ENCODE results near the gene GRK5. TPM values are rescaled to one million over a fixed set of nuclear protein-coding genes. Genes with fewer than 3 reads are reported as not detected.

The GRK5 gene
- total RNA-seq, 3 donors from 2014 or later (not counting 1 experiment from before 2014, with no cell fraction given) = 37.6 to 54.3 (median 47.9) TPM

DNA sequence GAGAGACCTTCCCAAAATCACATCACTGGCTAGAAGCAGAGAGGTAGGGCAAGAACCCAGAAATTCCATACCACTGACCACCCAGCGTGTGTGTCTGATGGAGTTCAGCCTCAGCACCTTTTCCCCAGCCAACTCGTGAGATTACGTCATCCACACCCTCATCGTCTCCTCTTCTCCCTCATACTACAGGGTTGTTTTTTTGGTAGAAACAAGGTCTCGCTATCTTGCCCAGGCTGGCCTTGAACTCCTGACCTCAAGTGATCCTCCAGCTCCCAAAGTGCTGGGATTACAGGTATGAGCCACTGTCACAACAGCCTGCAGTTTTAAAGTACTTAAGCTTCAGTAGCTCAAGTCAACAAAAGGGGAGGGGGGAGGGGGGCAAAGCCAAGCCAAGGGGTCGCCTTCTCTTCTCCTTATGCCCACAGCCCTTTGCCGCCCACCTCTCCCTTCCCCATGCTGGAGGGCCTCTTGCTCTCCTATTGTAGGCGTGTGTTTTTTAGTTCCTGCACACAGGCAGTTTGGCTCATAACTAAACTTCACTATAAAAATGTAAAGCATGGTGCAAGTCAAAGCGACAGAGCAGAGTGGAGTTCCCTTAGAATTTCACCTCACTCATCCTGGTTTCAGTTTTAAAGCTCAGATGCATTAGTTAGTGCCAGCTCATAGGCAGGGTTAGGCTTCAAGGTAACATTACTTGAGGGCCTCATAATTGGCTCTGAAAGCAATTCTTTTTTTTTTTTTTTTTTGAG is 23.5 kb upstream of the GRK5 start:
- no peak for DNase-seq

DNA sequence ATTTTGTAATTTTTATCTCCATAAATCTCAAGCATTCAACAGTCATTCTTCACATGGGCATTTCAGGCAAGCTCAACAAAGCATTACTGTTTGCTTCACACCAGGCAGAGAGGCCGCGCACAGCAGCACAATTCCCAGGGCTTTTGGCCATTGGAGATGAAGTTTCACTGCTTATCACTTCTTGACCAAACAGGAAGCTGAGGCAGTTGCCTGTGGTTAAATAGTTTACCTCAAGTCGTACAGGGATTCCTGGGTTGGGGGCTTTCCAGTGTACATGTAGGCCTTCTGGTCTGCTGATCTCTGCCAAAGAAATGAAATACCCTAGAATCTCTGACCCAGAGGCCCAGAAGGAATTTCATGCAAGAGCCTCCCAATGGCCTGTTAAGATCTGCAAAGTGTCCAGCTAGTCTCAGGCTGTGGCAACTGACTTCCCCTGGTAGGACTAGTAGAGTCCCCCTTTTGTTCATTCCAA is 17.5 kb upstream of the GRK5 start:
- H3K27me3 Mint-ChIP-seq (ENCODE audit: low read depth in 2 of 2) = peaks cover 0 to 12% of the 10 kb centered on the region in 2 donors
- WGBS (ENCODE audit: insufficient coverage) = 9% methylated on average over 3 of the region's 3 CpGs
- intact Hi-C loops (cut with micrococcal nuclease) = no loop called here
- no peaks in the 10 kb centered on the region for H3K9me3 Mint-ChIP-seq
- no peaks in the 10 kb centered on the region for H3K36me3 Mint-ChIP-seq
- H3K27ac ChIP-seq (ENCODE audit: low read length) = no peak overlapping the region
- TF ChIP-seq, protein P1, sequence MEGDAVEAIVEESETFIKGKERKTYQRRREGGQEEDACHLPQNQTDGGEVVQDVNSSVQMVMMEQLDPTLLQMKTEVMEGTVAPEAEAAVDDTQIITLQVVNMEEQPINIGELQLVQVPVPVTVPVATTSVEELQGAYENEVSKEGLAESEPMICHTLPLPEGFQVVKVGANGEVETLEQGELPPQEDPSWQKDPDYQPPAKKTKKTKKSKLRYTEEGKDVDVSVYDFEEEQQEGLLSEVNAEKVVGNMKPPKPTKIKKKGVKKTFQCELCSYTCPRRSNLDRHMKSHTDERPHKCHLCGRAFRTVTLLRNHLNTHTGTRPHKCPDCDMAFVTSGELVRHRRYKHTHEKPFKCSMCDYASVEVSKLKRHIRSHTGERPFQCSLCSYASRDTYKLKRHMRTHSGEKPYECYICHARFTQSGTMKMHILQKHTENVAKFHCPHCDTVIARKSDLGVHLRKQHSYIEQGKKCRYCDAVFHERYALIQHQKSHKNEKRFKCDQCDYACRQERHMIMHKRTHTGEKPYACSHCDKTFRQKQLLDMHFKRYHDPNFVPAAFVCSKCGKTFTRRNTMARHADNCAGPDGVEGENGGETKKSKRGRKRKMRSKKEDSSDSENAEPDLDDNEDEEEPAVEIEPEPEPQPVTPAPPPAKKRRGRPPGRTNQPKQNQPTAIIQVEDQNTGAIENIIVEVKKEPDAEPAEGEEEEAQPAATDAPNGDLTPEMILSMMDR (IDR thresholded peaks at IDR 0.05) = no peak
- no peaks in the 10 kb centered on the region for H3K36me3 ChIP-seq (ENCODE audit: control insufficient read depth, insufficient read depth, low read length)
- ATAC-seq (peak; percentile 30 to 92 (median 53)), DNase-seq (peak in 1 of 2 donors; percentile 49)
- no peak overlapping the region for H3K4me3 ChIP-seq (ENCODE audit: low read length)
- H3K4me1 ChIP-seq (ENCODE audit: control insufficient read depth, insufficient read depth, low read length) = peaks cover 14% of the 10 kb centered on the region
- peaks cover 10 to 12% of the 10 kb centered on the region in 2 donors for H3K4me1 Mint-ChIP-seq
- H3K9me3 ChIP-seq (ENCODE audit: control insufficient read depth, insufficient read depth, low read length) = no peaks in the 10 kb centered on the region
- no peak overlapping the region for H3K4me3 Mint-ChIP-seq
- no peaks in the 10 kb centered on the region for H3K27me3 ChIP-seq (ENCODE audit: control insufficient read depth, insufficient read depth, low read length)
- peak overlapping the region in 1 of 2 donors; percentile 18 for H3K27ac Mint-ChIP-seq

More for the DNA sequence above, 23.5 kb upstream of the GRK5 start:
- Histone ChIP-seq H3K4me3 (ENCODE audit: low read length) (no peak overlapping the region), H3K4me1 (ENCODE audit: control insufficient read depth, insufficient read depth, low read length) (peaks cover 7% of the 10 kb centered on the region), H3K27ac (ENCODE audit: low read length) (no peak overlapping the region), H3K9me3 (ENCODE audit: control insufficient read depth, insufficient read depth, low read length) (no peaks in the 10 kb centered on the region), H3K27me3 (ENCODE audit: control insufficient read depth, insufficient read depth, low read length) (no peaks in the 10 kb centered on the region), H3K36me3 (ENCODE audit: control insufficient read depth, insufficient read depth, low read length) (no peaks in the 10 kb centered on the region)
- Mint-ChIP-seq H3K9me3 (no peaks in the 10 kb centered on the region), H3K4me1 (no peaks in the 10 kb centered on the region), H3K27me3 (ENCODE audit: low read depth in 2 of 2) (peaks cover 0 to 2% of the 10 kb centered on the region in 2 donors), H3K36me3 (no peaks in the 10 kb centered on the region), H3K4me3 (no peak overlapping the region), H3K27ac (no peak overlapping the region)
- no peak for ATAC-seq
- intact Hi-C loops (cut with micrococcal nuclease) = no loop called here
- 74% methylated on average over 8 of the region's 9 CpGs for WGBS (ENCODE audit: insufficient coverage)
- TF ChIP-seq, protein P1 (IDR thresholded peaks at IDR 0.05) = no peak

DNA sequence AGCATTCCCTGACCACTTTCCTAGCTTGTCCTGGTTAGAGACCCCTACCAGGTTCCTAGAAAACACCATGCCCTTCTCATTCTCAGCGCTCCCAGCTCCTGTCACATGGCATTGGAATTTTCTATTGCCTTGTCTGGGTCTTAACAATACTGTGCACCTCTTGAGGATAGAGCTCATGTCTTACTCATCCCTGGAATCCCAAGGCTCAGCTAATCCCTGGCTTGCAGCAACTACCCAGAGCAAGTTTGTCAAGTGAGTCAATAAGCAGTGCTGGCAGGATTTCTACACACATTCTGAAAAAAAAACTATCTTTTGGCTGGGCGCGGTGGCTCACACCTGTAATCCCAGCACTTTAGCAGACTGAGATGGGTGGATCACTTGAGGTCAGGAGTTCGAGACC is 17.0 kb upstream of the GRK5 start:
- Mint-ChIP-seq H3K4me3 (no peak overlapping the region), H3K9me3 (no peaks in the 10 kb centered on the region), H3K27me3 (ENCODE audit: low read depth in 2 of 2) (peaks cover 0 to 12% of the 10 kb centered on the region in 2 donors), H3K4me1 (peaks cover 10 to 12% of the 10 kb centered on the region in 2 donors), H3K27ac (peak overlapping the region in 1 of 2 donors; percentile 18), H3K36me3 (no peaks in the 10 kb centered on the region)
- Histone ChIP-seq H3K27ac (ENCODE audit: low read length) (no peak overlapping the region), H3K4me1 (ENCODE audit: control insufficient read depth, insufficient read depth, low read length) (peaks cover 14% of the 10 kb centered on the region), H3K4me3 (ENCODE audit: low read length) (no peak overlapping the region), H3K36me3 (ENCODE audit: control insufficient read depth, insufficient read depth, low read length) (no peaks in the 10 kb centered on the region), H3K27me3 (ENCODE audit: control insufficient read depth, insufficient read depth, low read length) (no peaks in the 10 kb centered on the region), H3K9me3 (ENCODE audit: control insufficient read depth, insufficient read depth, low read length) (no peaks in the 10 kb centered on the region)
- ATAC-seq (no peak), DNase-seq (no peak)
- WGBS (ENCODE audit: insufficient coverage) = 92% methylated on average over 4 of the region's 4 CpGs
- intact Hi-C loops (cut with micrococcal nuclease) = no loop called here
- TF ChIP-seq, protein P1 (IDR thresholded peaks at IDR 0.05) = no peak

Measured in natural killer cell (primary cell).